H9 (cell line): ENCODE results near the gene IL17RE. TPM values are rescaled to one million over a fixed set of nuclear protein-coding genes. Genes with fewer than 3 reads are reported as not detected.
A peak's percentile ranks its signal among the peaks of the same experiment; 100 is the strongest.

Experiments
- DNase-seq: peaks from one replicate; pipeline ENCODE4 v3.0.0-alpha.2; 2017
- H2AFZ ChIP-seq: one replicate; pipeline ENCODE4 v1.6.1; 2013; ENCODE audit warnings: mild to moderate bottlenecking, low read length, control low read depth, moderate library complexity
- H2AK5ac ChIP-seq: 2 replicates; pipeline ENCODE4 v1.6.1; 2013; ENCODE audit warnings: low read length, control low read depth, mixed read lengths; ENCODE audit not compliant: insufficient read length
- H2BK120ac ChIP-seq: one replicate; pipeline ENCODE4 v1.6.1; 2013; ENCODE audit warnings: low read depth, mild to moderate bottlenecking, low read length, control low read depth, inconsistent platforms; ENCODE audit not compliant: poor library complexity, severe bottlenecking
- H2BK12ac ChIP-seq: 2 replicates; pipeline ENCODE4 v1.6.1; 2013; ENCODE audit warnings: low read length, control low read depth, mixed read lengths, low read depth; ENCODE audit not compliant: insufficient read length
- H2BK15ac ChIP-seq: 2 replicates; pipeline ENCODE4 v1.6.1; 2013; ENCODE audit warnings: low read depth, low read length, control low read depth
- H2BK20ac ChIP-seq: one replicate; pipeline ENCODE4 v1.6.1; 2013; ENCODE audit warnings: low read depth, mild to moderate bottlenecking, low read length, control low read depth, inconsistent platforms; ENCODE audit not compliant: poor library complexity, severe bottlenecking
- H2BK5ac ChIP-seq: 2 replicates; pipeline ENCODE4 v1.6.1; 2013; ENCODE audit warnings: low read length, control low read depth, mixed read lengths; ENCODE audit not compliant: insufficient read length
- H3K14ac ChIP-seq: 2 replicates; pipeline ENCODE4 v1.6.1; 2013; ENCODE audit warnings: low read length, control low read depth; ENCODE audit not compliant: insufficient read depth
- H3K18ac ChIP-seq: 2 replicates; pipeline ENCODE4 v1.6.1; 2013; ENCODE audit warnings: low read depth, mild to moderate bottlenecking, mixed read lengths, low read length, control low read depth; ENCODE audit not compliant: insufficient read length
- H3K23ac ChIP-seq: 2 replicates; pipeline ENCODE4 v1.6.1; 2013; ENCODE audit warnings: low read length, control low read depth, mixed read lengths, low read depth; ENCODE audit not compliant: insufficient read length
- H3K23me2 ChIP-seq: 2 replicates; pipeline ENCODE4 v1.6.1; 2013; ENCODE audit warnings: low read depth, mild to moderate bottlenecking, mixed read lengths, low read length, control low read depth; ENCODE audit not compliant: insufficient read length, poor library complexity, severe bottlenecking
- H3K27ac ChIP-seq: 2 replicates; pipeline ENCODE4 v1.5.1; 2013; ENCODE audit warnings: low read length, control low read depth, mixed read lengths, low read depth; ENCODE audit not compliant: insufficient read length
- H3K27me3 ChIP-seq: 2 replicates; pipeline ENCODE4 v1.6.1; 2013; ENCODE audit warnings: low read length, control low read depth, inconsistent platforms; ENCODE audit not compliant: insufficient read depth
- H3K4ac ChIP-seq: 2 replicates; pipeline ENCODE4 v1.6.1; 2013; ENCODE audit warnings: low read depth, mild to moderate bottlenecking, control low read depth, inconsistent platforms, low read length, moderate library complexity
- H3K4me1 ChIP-seq: 2 replicates; pipeline ENCODE4 v1.6.1; 2013; ENCODE audit warnings: low read length, control low read depth, inconsistent platforms; ENCODE audit not compliant: insufficient read depth
- H3K4me2 ChIP-seq: 2 replicates; pipeline ENCODE4 v1.6.1; 2013; ENCODE audit warnings: low read length, control low read depth, mixed read lengths; ENCODE audit not compliant: insufficient read length, insufficient read depth
- H3K56ac ChIP-seq: 2 replicates; pipeline ENCODE4 v1.6.1; 2013; ENCODE audit warnings: low read depth, mild to moderate bottlenecking, mixed read lengths, low read length, control low read depth; ENCODE audit not compliant: insufficient read length
- H3K79me1 ChIP-seq: 2 replicates; pipeline ENCODE4 v1.6.1; 2013; ENCODE audit warnings: low read depth, mild to moderate bottlenecking, moderate library complexity, low read length, control low read depth, inconsistent platforms; ENCODE audit not compliant: insufficient read depth, poor library complexity, severe bottlenecking
- H3K79me2 ChIP-seq: 2 replicates; pipeline ENCODE4 v1.6.1; 2013; ENCODE audit warnings: low read length, control low read depth, inconsistent platforms; ENCODE audit not compliant: insufficient read depth
- H3K9ac ChIP-seq: 2 replicates; pipeline ENCODE4 v1.6.1; 2013; ENCODE audit warnings: low read length, control low read depth, mixed read lengths; ENCODE audit not compliant: insufficient read length; ENCODE audit errors: extremely low read depth
- H3K9me3 ChIP-seq: one replicate; pipeline ENCODE4 v1.6.1; 2013; ENCODE audit warnings: low read depth, low read length, inconsistent platforms; ENCODE audit not compliant: control insufficient read depth
- H3T11ph ChIP-seq: one replicate; pipeline ENCODE4 v1.6.1; 2013; ENCODE audit warnings: mild to moderate bottlenecking, low read length, control low read depth, inconsistent platforms
- H4K20me1 ChIP-seq: one replicate; pipeline ENCODE4 v1.6.1; 2013; ENCODE audit not compliant: control insufficient read depth, insufficient read length, insufficient read depth
- H4K5ac ChIP-seq: 2 replicates; pipeline ENCODE4 v1.6.1; 2013; ENCODE audit warnings: low read depth, mild to moderate bottlenecking, mixed read lengths, low read length, control low read depth; ENCODE audit not compliant: insufficient read length
- H4K8ac ChIP-seq: replicated peaks from 2 replicates; pipeline ENCODE4 v1.6.1; 2013; ENCODE audit warnings: low read length, control low read depth, mixed read lengths, low read depth; ENCODE audit not compliant: insufficient read length
- H4K91ac ChIP-seq: 2 replicates; pipeline ENCODE4 v1.6.1; 2013; ENCODE audit warnings: low read depth, mild to moderate bottlenecking, moderate library complexity, mixed read lengths, low read length, control low read depth; ENCODE audit not compliant: insufficient read length
- H3K27ac Mint-ChIP-seq, 3 experiments: 2 replicates in 2 of 3; 3 replicates in 1 of 3; pipeline ENCODE4 v1.8.0; 2020 to 2021; ENCODE audit warnings: mixed read lengths in 3 of 3, mild to moderate bottlenecking in 1 of 3, moderate library complexity in 1 of 3
- H3K27me3 Mint-ChIP-seq: 2 replicates; pipeline ENCODE4 v1.8.0; 2021; ENCODE audit warnings: low read depth, mild to moderate bottlenecking, moderate library complexity, mixed read lengths
- H3K36me3 Mint-ChIP-seq, 3 experiments: 2 replicates in 2 of 3; 3 replicates in 1 of 3; pipeline ENCODE4 v1.8.0; 2020 to 2021; ENCODE audit warnings: low read depth in 3 of 3, mixed read lengths in 3 of 3; ENCODE audit not compliant: insufficient read depth in 1 of 3
- H3K4me1 Mint-ChIP-seq, 2 experiments: 2 replicates each; pipeline ENCODE4 v1.8.0; 2020; ENCODE audit warnings: mixed read lengths in 2 of 2
- H3K4me3 Mint-ChIP-seq, 2 experiments: 2 replicates in 1 of 2; 3 replicates in 1 of 2; pipeline ENCODE4 v1.8.0; 2020 to 2021; ENCODE audit warnings: mild to moderate bottlenecking in 2 of 2, mixed read lengths in 2 of 2, moderate library complexity in 1 of 2
- H3K9me3 Mint-ChIP-seq, 2 experiments: 2 replicates in 1 of 2; 3 replicates in 1 of 2; pipeline ENCODE4 v1.8.0; 2020; ENCODE audit warnings: mild to moderate bottlenecking in 2 of 2, mixed read lengths in 2 of 2, moderate library complexity in 1 of 2
- WGBS: extraction: QIAGEN DNeasy Blood & Tissue Kit; methylation state at CpG from one replicate; pipeline ENCODE4 v1.1.7; 2013; ENCODE audit warnings: missing lambda C conversion rate, low lambda C conversion rate, mixed read lengths; ENCODE audit not compliant: insufficient read length; ENCODE audit errors: extremely low coverage; 5-methylcytosine and 5-hydroxymethylcytosine counted together
- total RNA-seq: library from RNA; stranded (reverse); gene quantifications from 2 replicates; pipeline ENCODE4 v1.2.1, GENCODE V29; 2021
- TF ChIP-seq, protein P1 (sequence below): fragments of 200-600 bp; sonication (generic); conservative IDR thresholded peaks from 3 replicates; pipeline ENCODE4 v1.8.0; 2021; ENCODE audit warnings: antibody characterized with exemption, mild to moderate bottlenecking

The IL17RE gene
- total RNA-seq, 1 experiment from 2014 or later: 2.1 TPM

DNA sequence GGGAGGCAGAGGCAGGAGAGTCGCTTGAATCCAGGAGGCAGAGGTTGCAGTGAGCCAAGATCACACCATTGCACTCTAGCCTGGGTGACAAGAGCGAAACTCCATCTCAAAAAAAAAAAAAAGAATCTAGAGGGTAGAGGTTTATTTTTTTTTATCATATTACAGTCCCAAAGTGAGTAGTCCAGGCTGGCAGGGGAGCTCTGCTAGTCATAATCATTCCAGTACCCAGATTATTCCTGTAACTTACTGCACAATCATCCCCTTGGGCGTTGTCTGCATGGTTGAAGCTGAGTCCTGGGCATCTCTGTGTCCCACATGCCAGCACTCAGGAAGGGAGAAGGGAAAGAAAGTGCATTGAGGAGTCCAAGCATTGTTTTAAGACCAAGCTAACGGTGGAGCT lies 39.5 kb downstream of the IL17RE start:
- Histone ChIP-seq H4K91ac (no peak overlapping the region), H2BK15ac (no peak overlapping the region), H3T11ph (no peak overlapping the region), H2BK20ac (no peak overlapping the region), H3K4ac (no peak overlapping the region), H3K4me2 (no peak overlapping the region), H3K23me2 (peaks cover 11% of the 10 kb centered on the region), H4K20me1 (no peaks in the 10 kb centered on the region), H3K79me1 (no peaks in the 10 kb centered on the region), H3K9me3 (no peaks in the 10 kb centered on the region), H3K18ac (no peak overlapping the region), H3K4me1 (no peaks in the 10 kb centered on the region), H3K14ac (no peak overlapping the region), H3K79me2 (no peaks in the 10 kb centered on the region), H4K5ac (no peak overlapping the region), H2BK5ac (no peak overlapping the region), H2AK5ac (no peak overlapping the region), H4K8ac (no peak overlapping the region), H3K27me3 (no peaks in the 10 kb centered on the region), H3K56ac (no peak overlapping the region), H3K9ac (no peak overlapping the region), H3K27ac (no peak overlapping the region), H3K23ac (no peak overlapping the region), H2AFZ (no peak overlapping the region), H2BK120ac (no peak overlapping the region), H2BK12ac (no peak overlapping the region)
- peaks cover 2 to 37% (median 13%) of the 10 kb centered on the region in 3 experiments; a peak in 6 of 7 replicates for H3K36me3 Mint-ChIP-seq
- H3K27me3 Mint-ChIP-seq: peaks cover 7% of the 10 kb centered on the region
- no peak overlapping the region; a peak in 1 of 5 replicates for H3K4me3 Mint-ChIP-seq
- no peak for DNase-seq
- TF ChIP-seq, protein P1, sequence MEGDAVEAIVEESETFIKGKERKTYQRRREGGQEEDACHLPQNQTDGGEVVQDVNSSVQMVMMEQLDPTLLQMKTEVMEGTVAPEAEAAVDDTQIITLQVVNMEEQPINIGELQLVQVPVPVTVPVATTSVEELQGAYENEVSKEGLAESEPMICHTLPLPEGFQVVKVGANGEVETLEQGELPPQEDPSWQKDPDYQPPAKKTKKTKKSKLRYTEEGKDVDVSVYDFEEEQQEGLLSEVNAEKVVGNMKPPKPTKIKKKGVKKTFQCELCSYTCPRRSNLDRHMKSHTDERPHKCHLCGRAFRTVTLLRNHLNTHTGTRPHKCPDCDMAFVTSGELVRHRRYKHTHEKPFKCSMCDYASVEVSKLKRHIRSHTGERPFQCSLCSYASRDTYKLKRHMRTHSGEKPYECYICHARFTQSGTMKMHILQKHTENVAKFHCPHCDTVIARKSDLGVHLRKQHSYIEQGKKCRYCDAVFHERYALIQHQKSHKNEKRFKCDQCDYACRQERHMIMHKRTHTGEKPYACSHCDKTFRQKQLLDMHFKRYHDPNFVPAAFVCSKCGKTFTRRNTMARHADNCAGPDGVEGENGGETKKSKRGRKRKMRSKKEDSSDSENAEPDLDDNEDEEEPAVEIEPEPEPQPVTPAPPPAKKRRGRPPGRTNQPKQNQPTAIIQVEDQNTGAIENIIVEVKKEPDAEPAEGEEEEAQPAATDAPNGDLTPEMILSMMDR: no peak
- H3K27ac Mint-ChIP-seq: peak overlapping the region in 1 of 3 experiments; percentile 34; a peak in 1 of 7 replicates
- WGBS: no CpG with 5 or more reads among the region's 4 CpGs
- peaks cover 0 to 2% of the 10 kb centered on the region in 2 experiments; a peak in 2 of 5 replicates for H3K9me3 Mint-ChIP-seq
- 0 out of 4 replicates have a peak, but pooled peaks cover 0 to 6% of the 10 kb centered on the region in 2 experiments for H3K4me1 Mint-ChIP-seq
